HCT116 (cell line): ENCODE measurements around the gene NTN4.

ENCODE experiments used
- ATF3 ChIP-seq: IDR thresholded peaks from 2 replicates; pipeline ENCODE4 v1.6.1; 2012
- CEBPB ChIP-seq: IDR thresholded peaks from 2 replicates; pipeline ENCODE4 v1.6.1; 2012; ENCODE audit warnings: low read depth
- CTCF ChIP-seq, 3 experiments: fragments of 200-600 bp in 1 of 3; sonication (generic) in 1 of 3; IDR thresholded peaks in 2 of 3; conservative IDR thresholded peaks in 1 of 3; 2 replicates each; pipeline ENCODE4 v1.5.1; 2012 to 2017; ENCODE audit warnings: low read depth in 2 of 3, low read length in 2 of 3, antibody characterized with exemption in 1 of 3, borderline replicate concordance in 1 of 3, control low read depth in 1 of 3, mild to moderate bottlenecking in 1 of 3, mixed read lengths in 1 of 3, mixed run types in 1 of 3, moderate library complexity in 1 of 3; ENCODE audit not compliant: insufficient read depth in 1 of 3
- EZH2phosphoT487 ChIP-seq: fragments of 200-600 bp; IDR thresholded peaks from 2 replicates; pipeline ENCODE4 v1.6.1; 2018; ENCODE audit warnings: antibody characterized with exemption, borderline replicate concordance
- JUND ChIP-seq: IDR thresholded peaks from 2 replicates; pipeline ENCODE4 v1.6.1; 2012
- REST ChIP-seq: IDR thresholded peaks from 2 replicates; pipeline ENCODE4 v1.6.1; 2012; ENCODE audit warnings: low read depth
- TCF7L2 ChIP-seq: IDR thresholded peaks from 2 replicates; pipeline ENCODE4 v1.7.0; 2011; ENCODE audit warnings: borderline replicate concordance, inconsistent platforms; ENCODE audit not compliant: insufficient read depth, insufficient read length; ENCODE audit errors: extremely low read depth

- TF ChIP-seq CEBPB (no peak), JUND (no peak), CTCF (IDR thresholded peaks at IDR 0.05 in 2 of 3, conservative IDR thresholded peaks at IDR 0.05 in 1 of 3; ENCODE audit: borderline replicate concordance in 1 of 3, insufficient read depth in 1 of 3, low read depth in 2 of 3, low read length in 2 of 3) (no peak), REST (no peak), ATF3 (no peak), EZH2phosphoT487 (no peak), TCF7L2 (no peak)
Measured at GRCh38 chr12:95658386-95658785, 132.2 kb downstream of the NTN4 start.
